GM18909 (cell line): Measurements from ENCODE around the gene ITGAD.
A peak's percentile ranks its signal among the peaks of the same experiment; 100 is the strongest.

ENCODE experiments used
- ATAC-seq: cut with Tn5 transposase; IDR thresholded peaks from one replicate; pipeline ENCODE4 v1.9.1; 2021; ENCODE audit warnings: mild to moderate bottlenecking; ENCODE audit not compliant: unreplicated experiment, poor library complexity

ITGAD gene

DNA sequence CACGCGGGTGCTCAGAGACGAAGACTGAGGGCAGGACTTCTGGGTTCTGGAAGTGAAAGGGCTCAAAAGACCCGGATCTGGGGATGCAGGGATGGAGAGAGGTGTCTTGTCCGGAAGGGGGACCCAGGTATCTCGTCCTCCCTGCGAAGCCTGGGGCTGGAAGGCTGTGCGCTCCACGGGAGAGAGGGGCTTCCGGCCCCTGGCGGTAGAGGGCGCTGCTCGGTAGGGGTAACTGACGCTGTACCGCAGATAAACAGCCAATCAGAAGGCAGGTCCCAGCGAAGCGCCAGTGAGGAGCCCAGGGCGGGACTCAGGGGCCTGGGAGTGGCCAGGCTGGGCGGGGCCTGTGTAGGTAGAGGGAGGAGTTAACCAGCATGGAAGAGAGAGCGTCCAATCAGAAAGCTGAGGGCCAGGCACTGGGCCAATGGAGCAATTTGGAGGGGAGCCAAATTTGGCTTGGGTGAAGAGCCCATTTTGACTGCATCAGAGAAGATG is 79.6 kb downstream of the ITGAD start:
- peak; percentile 70 for ATAC-seq

DNA sequence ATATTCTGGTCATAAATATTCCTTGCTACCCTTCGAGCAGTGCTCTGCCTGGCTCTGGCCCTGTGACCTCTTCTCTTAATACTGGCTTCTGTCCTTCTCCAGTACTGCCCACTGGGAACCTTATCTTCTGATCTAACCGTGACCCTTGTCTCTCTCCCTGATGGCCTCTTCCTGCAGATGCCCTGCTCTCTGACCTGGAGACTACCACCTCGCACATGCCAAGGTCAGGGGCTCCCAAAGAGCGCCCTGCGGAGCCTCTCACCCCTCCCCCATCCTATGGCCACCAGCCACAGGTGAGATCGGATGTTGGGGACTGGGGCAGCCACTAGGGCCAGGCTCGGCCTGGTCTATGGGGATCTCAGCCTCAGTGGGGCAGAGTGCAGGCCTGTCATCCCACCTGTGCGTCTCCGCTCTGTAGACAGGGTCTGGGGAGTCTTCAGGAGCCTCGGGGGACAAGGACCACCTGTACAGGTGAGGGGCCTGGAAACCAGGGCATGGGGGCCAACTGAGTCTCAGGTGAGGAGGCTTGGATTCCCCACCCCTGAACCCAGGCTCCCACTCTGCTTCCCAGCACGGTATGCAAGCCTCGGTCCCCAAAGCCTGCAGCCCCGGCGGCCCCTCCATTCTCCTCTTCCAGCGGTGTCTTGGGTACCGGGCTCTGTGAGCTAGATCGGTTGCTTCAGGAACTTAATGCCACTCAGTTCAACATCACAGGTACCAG is 80.3 kb downstream of the ITGAD start:
- no peak for ATAC-seq

DNA sequence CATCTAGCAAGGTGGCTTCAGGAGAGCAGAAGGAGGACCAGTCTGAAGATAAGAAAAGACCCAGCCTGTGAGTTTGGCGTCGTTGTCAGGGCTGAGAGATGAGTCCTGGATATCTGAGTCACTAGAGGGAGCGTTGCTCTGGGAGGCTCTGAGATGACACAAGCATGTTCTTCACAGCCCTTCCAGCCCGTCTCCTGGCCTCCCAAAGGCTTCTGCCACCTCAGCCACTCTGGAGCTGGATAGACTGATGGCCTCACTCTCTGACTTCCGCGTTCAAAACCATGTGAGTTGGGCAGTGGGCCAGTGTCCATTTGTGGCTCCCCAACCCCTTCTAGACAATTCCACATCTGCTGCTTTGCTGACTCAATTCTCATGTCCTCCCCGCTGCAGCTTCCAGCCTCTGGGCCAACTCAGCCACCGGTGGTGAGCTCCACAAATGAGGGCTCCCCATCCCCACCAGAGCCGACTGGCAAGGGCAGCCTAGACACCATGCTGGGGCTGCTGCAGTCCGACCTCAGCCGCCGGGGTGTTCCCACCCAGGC is 81.1 kb downstream of the ITGAD start:
- ATAC-seq: no peak

DNA sequence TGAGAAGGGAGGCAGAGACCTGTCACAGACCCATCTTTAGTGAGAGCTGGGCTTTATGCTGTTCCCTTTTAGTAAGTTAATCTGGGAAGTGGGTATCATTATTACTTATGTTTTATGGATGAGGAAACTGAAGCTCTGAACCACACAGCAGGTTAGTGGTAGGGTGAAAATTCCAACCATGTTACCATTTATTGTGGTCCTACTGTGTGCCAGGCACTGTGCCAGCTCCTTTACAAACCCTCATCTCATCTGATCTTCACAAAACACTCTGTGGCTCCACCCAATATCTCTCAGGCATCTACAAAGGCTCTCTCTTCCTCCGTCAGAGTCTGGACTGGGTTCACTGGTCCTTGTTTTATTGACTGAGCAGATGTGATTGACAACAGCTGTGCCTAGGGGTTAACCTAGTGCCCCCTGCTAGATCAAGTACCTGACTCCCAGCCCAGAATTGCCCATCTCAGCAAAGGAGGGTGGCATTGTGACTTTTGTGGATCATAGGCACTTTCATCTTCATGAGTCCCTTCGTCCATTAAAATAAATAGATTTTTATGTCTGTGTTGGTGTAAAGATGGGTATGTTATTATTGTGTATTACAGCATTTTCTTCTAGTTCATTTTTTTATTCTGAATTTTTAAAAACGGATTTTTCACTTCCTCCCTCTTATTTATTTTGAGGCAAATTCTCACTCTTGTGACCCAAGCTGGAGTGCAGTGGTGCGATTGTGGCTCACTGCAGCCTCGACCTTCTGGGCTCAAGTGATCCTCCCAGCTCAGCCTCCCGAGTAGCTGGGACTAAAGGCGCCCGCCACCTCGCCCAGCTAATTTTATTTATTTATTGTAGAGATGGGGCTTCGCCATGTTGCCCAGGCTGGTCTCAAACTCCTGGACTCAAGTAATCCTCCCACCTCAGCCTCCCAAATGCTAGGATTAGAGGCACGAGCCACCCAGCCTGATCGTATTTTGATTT is 81.9 kb downstream of the ITGAD start:
- no peak for ATAC-seq

DNA sequence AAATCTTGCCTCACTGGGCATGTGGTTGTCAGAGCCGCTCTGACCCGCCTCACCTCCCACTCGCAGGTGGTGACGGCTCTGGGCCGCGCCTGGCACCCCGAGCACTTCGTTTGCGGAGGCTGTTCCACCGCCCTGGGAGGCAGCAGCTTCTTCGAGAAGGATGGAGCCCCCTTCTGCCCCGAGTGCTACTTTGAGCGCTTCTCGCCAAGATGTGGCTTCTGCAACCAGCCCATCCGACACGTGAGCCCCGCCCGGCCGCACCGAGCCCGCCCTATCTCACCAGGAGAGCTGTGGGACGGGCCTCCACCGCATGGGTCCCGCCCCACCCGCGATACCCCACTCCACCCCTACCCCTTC is 82.8 kb downstream of the ITGAD start:
- no peak for ATAC-seq
